T-helper 2 cell treated with Interferon-gamma antibody and Interleukin-4, amounts not matched to agents 100 ng/mL and 5 ng/mL, for 36 hours (primary cell): Measurements from ENCODE around the gene CHD3. TPM values are rescaled to one million over a fixed set of nuclear protein-coding genes. Genes with fewer than 3 reads are reported as not detected.
"Not testable (repeated sequence)": the region's sequence is repeated elsewhere in the genome, so short reads cannot be mapped to it uniquely, and the experiment has no call there.

Source experiments
- intact Hi-C: fragments of 100-400 bp; cut with micrococcal nuclease; formaldehyde crosslinking; loops from one replicate; pipeline ENCODE4 v1.15.1; 2023
- total RNA-seq: library from RNA; stranded (reverse); gene quantifications from 2 replicates; pipeline ENCODE4 v1.2.3, GENCODE V29; 2022

Gene CHD3
- total RNA-seq, 1 donor from 2014 or later, result 212 TPM

GRCh38 chr17:7922845-7923628 lies 34.4 kb downstream of the CHD3 start:
- intact Hi-C loops, result no loop called here

- intact Hi-C loops, result no loop called here
These were observed 39.0 kb downstream of the CHD3 start for GRCh38 chr17:7927596-7927995.

GRCh38 chr17:7929158-7930023 lies 40.8 kb downstream of the CHD3 start, which contains the start of gene KCNAB3:
Gene KCNAB3, minus strand, starts transcription at chr17:7929856. Its CDS starts 421 bp downstream, at chr17:7929435.
- intact Hi-C loops, result loop anchor here (5.0 kb wide), 1 partner anchor 63 kb away; no protein-coding TSS in a partner anchor

GRCh38 chr17:7930841-7931631 lies 42.4 kb downstream of the CHD3 start:
- intact Hi-C loops, result loop anchor here (5.0 kb wide), 1 partner anchor 61 kb away; no protein-coding TSS in a partner anchor

- intact Hi-C loops, result loop anchor here (1.0 to 5.0 kb wide), 7 partner anchors 17 to 97 kb away; partner anchors contain the start of gene NAA38
These were observed 43.3 kb downstream of the CHD3 start, which contains the start of the genes CNTROB and TRAPPC1 for GRCh38 chr17:7931709-7932482. Gene CNTROB, plus strand, starts transcription at chr17:7932206. Its CDS starts 874 bp downstream, at chr17:7933080. Gene TRAPPC1, minus strand, starts transcription at chr17:7931946. Its CDS starts 117 bp downstream, at chr17:7931829.

- intact Hi-C loops, result loop anchor here (1.0 to 5.0 kb wide), 7 partner anchors 17 to 97 kb away; partner anchors contain the start of gene NAA38
These were observed 43.9 kb downstream of the CHD3 start for GRCh38 chr17:7932483-7932891.

- intact Hi-C loops, result loop anchor here (1.0 to 5.0 kb wide), 7 partner anchors 18 to 98 kb away; partner anchors contain the start of gene NAA38
These were observed 44.4 kb downstream of the CHD3 start for GRCh38 chr17:7932949-7933348.

- intact Hi-C loops, result no loop called here
These were observed 47.3 kb downstream of the CHD3 start for GRCh38 chr17:7935859-7936258.

- intact Hi-C loops, result no loop called here
These were observed 51.4 kb downstream of the CHD3 start for GRCh38 chr17:7940034-7940433.

GRCh38 chr17:7940743-7941142 lies 52.2 kb downstream of the CHD3 start:
- intact Hi-C loops, result no loop called here

- intact Hi-C loops, result no loop called here
These were observed 54.7 kb downstream of the CHD3 start for GRCh38 chr17:7943291-7943690.

- intact Hi-C loops, result no loop called here
These were observed 55.7 kb downstream of the CHD3 start for GRCh38 chr17:7944326-7944725.

GRCh38 chr17:7945651-7946050 lies 57.1 kb downstream of the CHD3 start:
- intact Hi-C loops, result no loop called here

GRCh38 chr17:7946441-7946840 lies 57.9 kb downstream of the CHD3 start:
- intact Hi-C loops, result no loop called here

- intact Hi-C loops, result no loop called here
These were observed 59.1 kb downstream of the CHD3 start for GRCh38 chr17:7947651-7948050.

- intact Hi-C loops, result no loop called here
These were observed 62.0 kb downstream of the CHD3 start for GRCh38 chr17:7950578-7950977.

- intact Hi-C loops, result loop anchor here (1.0 kb wide), 1 partner anchor 19 kb away; the partner anchor contains the start of gene CNTROB
These were observed 62.7 kb downstream of the CHD3 start for GRCh38 chr17:7951143-7951792.

- intact Hi-C loops, result not testable (repeated sequence)
These were observed 64.7 kb downstream of the CHD3 start for GRCh38 chr17:7953266-7953665.
